ENCODE data around the gene ADCY4. TPM values are rescaled to one million over a fixed set of nuclear protein-coding genes. Genes with fewer than 3 reads are reported as not detected.
A peak's percentile ranks its signal among the peaks of the same experiment; 100 is the strongest.

ADCY4 gene
- total and polyA plus RNA-seq, 2 of the 13 experiments (the other 11 are each of a cell fraction or from before 2014, with no cell fraction given), result 0.03 TPM; not detected in 1

GRCh38 chr14:24331731-24332267, 3.1 kb downstream of the ADCY4 start (continued):
- TF ChIP-seq RFXAP (CRISPR knock-in tag; IDR thresholded peaks at IDR 0.05; ENCODE audit: borderline replicate concordance), result 0 out of 2 replicates have a peak, but pooled peaks have one; percentile 35
- TF ChIP-seq BRD4 (CRISPR knock-in tag; IDR thresholded peaks at IDR 0.05), result no peak
- TF ChIP-seq ZKSCAN5 (CRISPR knock-in tag; IDR thresholded peaks at IDR 0.05), result 0 out of 2 replicates have a peak, but pooled peaks have one; percentile 39
- no peak for TF ChIP-seq HNRNPH1 (optimal IDR thresholded peaks at IDR 0.05; ENCODE audit: low read depth, low read length)
- no peak for TF ChIP-seq KIAA2018 (CRISPR knock-in tag; IDR thresholded peaks at IDR 0.05; ENCODE audit: borderline replicate concordance)
- peak; percentile 20; the same call in 1 of the 2 replicates for TF ChIP-seq SP2 (CRISPR knock-in tag; IDR thresholded peaks at IDR 0.05)
- TF ChIP-seq ZNF766 (CRISPR knock-in tag; IDR thresholded peaks at IDR 0.05; ENCODE audit: borderline replicate concordance), result peak; percentile 79; the same call in 1 of the 2 replicates
- TF ChIP-seq TRIM24 (CRISPR knock-in tag; IDR thresholded peaks at IDR 0.05), result peak; percentile 66; the same call in 1 of the 2 replicates
- TF ChIP-seq ZNF574 (CRISPR knock-in tag; IDR thresholded peaks at IDR 0.05), result peak; percentile 0; the same call in 1 of the 2 replicates
- no peak for TF ChIP-seq HMGA1 (CRISPR knock-in tag; conservative IDR thresholded peaks at IDR 0.05)
- TF ChIP-seq ZNF605 (CRISPR knock-in tag; IDR thresholded peaks at IDR 0.05), result 0 out of 2 replicates have a peak, but pooled peaks have one; percentile 8

All from HepG2 (cell line).